GM12878 (cell line): ENCODE data around the gene RTN4. TPM values are rescaled to one million over a fixed set of nuclear protein-coding genes. Genes with fewer than 3 reads are reported as not detected.

Source experiments
- ATAC-seq: fragments of 200-7000 bp; cut with Tn5 transposase; 3 replicates; pipeline ENCODE4 v1.9.1; 2020; ENCODE audit warnings: mild to moderate bottlenecking, moderate library complexity
- BruUV-seq: library from RNA; stranded (reverse); fragments of 400-500 nt; replicated peaks from 2 replicates; lab custom pipeline; 2021; lab: Mats Ljungman, UMichigan
- CTCF ChIA-PET: fragments of 300-600 bp; sonication (Branson Sonifier 250); formaldehyde crosslinking; extraction: SDS; loops from one replicate; lab custom pipeline; 2021; ENCODE audit warnings: inconsistent platforms; lab: Yijun Ruan, JAX
- POLR2A ChIA-PET: fragments of 350-600 bp; formaldehyde crosslinking; extraction: SDS; loops from one replicate; lab custom pipeline; 2021; ENCODE audit warnings: inconsistent platforms; lab: Charles Lee
- RAD21 ChIA-PET: fragments of 300-600 bp; sonication (Branson Sonifier 250); formaldehyde crosslinking; loops from one replicate; lab custom pipeline; 2023; ENCODE audit warnings: antibody characterized with exemption; ENCODE audit not compliant: unreplicated experiment; lab: Charles Lee
- SMC1A ChIA-PET: fragments of 300-600 bp; sonication (Branson Sonifier 250); formaldehyde crosslinking; loops from one replicate; lab custom pipeline; 2023; ENCODE audit not compliant: unreplicated experiment, uncharacterized antibody; lab: Charles Lee
- DNase-seq: peaks from one replicate; pipeline ENCODE4 v3.0.0-alpha.2; 2011; ENCODE audit warnings: low read depth, low spot score
- FAIRE-seq: peaks from 3 replicates; lab custom pipeline; 2011; peaks lifted over from hg19 to GRCh38; lab: Jason Lieb, UNC
- H2AFZ ChIP-seq: 2 replicates; pipeline ENCODE4 v1.6.0; 2011; ENCODE audit warnings: low read depth, low read length, control low read depth; ENCODE audit not compliant: control insufficient read depth
- H3K27ac ChIP-seq: 2 replicates; pipeline ENCODE4 v1.5.1; 2011; ENCODE audit warnings: control low read depth; ENCODE audit not compliant: control insufficient read depth, insufficient read depth
- H3K27me3 ChIP-seq, 2 experiments: replicated peaks in 1 of 2; 2 replicates each; pipeline versions ENCODE4 v1.6.0 to v1.6.1; 2011; ENCODE audit warnings: low read length in 1 of 2; ENCODE audit not compliant: control insufficient read depth in 2 of 2, insufficient read depth in 2 of 2
- H3K36me3 ChIP-seq, 2 experiments: 2 replicates each; pipeline ENCODE4 v1.5.1; 2011; ENCODE audit warnings: low read length in 1 of 2; ENCODE audit not compliant: control insufficient read depth in 2 of 2, insufficient read depth in 2 of 2
- H3K4me1 ChIP-seq: 2 replicates; pipeline ENCODE4 v1.6.1; 2011; ENCODE audit warnings: mild to moderate bottlenecking, low read length, moderate library complexity, mixed read lengths; ENCODE audit not compliant: control insufficient read depth, insufficient read depth
- H3K4me2 ChIP-seq: 2 replicates; pipeline ENCODE4 v1.6.0; 2011; ENCODE audit warnings: control low read depth; ENCODE audit not compliant: control insufficient read depth, insufficient read depth
- H3K4me3 ChIP-seq: fragments of 200-600 bp; sonication (generic); 2 replicates; pipeline ENCODE4 v1.5.1; 2016
- H3K79me2 ChIP-seq: 2 replicates; pipeline ENCODE4 v1.6.0; 2011; ENCODE audit warnings: low read length; ENCODE audit not compliant: control insufficient read depth, insufficient read depth
- H3K9ac ChIP-seq: 2 replicates; pipeline ENCODE4 v1.8.0; 2011; ENCODE audit warnings: low read length, control low read depth, mixed read lengths; ENCODE audit not compliant: control insufficient read depth, insufficient read depth
- H3K9me3 ChIP-seq: replicated peaks from 3 replicates; pipeline ENCODE4 v1.5.1; 2011; ENCODE audit warnings: mild to moderate bottlenecking, low read length; ENCODE audit not compliant: control insufficient read depth, insufficient read depth
- H4K20me1 ChIP-seq: 2 replicates; pipeline ENCODE4 v1.6.0; 2011; ENCODE audit not compliant: control insufficient read depth, insufficient read depth
- ATF7 ChIP-seq: fragments of 450-650 bp; IDR thresholded peaks from 2 replicates; pipeline ENCODE4 v1.6.1; 2016; ENCODE audit warnings: low read depth, mild to moderate bottlenecking
- CEBPB ChIP-seq, 2 experiments: fragments of 150-350 bp in 1 of 2; IDR thresholded peaks; 2 replicates each; pipeline ENCODE4 v1.6.1; 2012 to 2014; ENCODE audit warnings: low read depth in 2 of 2, low read length in 2 of 2, borderline replicate concordance in 1 of 2, inconsistent platforms in 1 of 2
- CHD2 ChIP-seq: IDR thresholded peaks from 2 replicates; pipeline ENCODE4 v1.6.1; 2011; ENCODE audit warnings: low read depth, low read length, improper control_type of control experiment, borderline replicate concordance
- CTCF ChIP-seq, 3 experiments: IDR thresholded peaks in 2 of 3; conservative IDR thresholded peaks in 1 of 3; 2 replicates each; pipeline ENCODE4 v1.5.1; 2011; ENCODE audit warnings: low read depth in 3 of 3, low read length in 3 of 3, mild to moderate bottlenecking in 3 of 3, control low read depth in 2 of 3, moderate library complexity in 2 of 3, inconsistent platforms in 1 of 3, mixed read lengths in 1 of 3; ENCODE audit not compliant: control insufficient read depth in 2 of 3, insufficient read depth in 1 of 3; ENCODE audit errors: extremely low read depth in 1 of 3
- E4F1 ChIP-seq: fragments of 450-650 bp; IDR thresholded peaks from 2 replicates; pipeline ENCODE4 v1.6.1; 2018; ENCODE audit warnings: borderline replicate concordance, mild to moderate bottlenecking; ENCODE audit not compliant: partially characterized antibody
- EP300 ChIP-seq, 2 experiments: fragments of 150-350 bp in 1 of 2; IDR thresholded peaks; 2 replicates each; pipeline ENCODE4 v1.6.1; 2011 to 2012; ENCODE audit warnings: low read depth in 2 of 2, low read length in 2 of 2, borderline replicate concordance in 1 of 2, improper control_type of control experiment in 1 of 2, inconsistent platforms in 1 of 2; ENCODE audit not compliant: control insufficient read depth in 1 of 2
- NFXL1 ChIP-seq: fragments of 450-650 bp; IDR thresholded peaks from 2 replicates; pipeline ENCODE4 v1.6.1; 2017; ENCODE audit warnings: antibody characterized with exemption, mild to moderate bottlenecking, borderline replicate concordance
- RBBP5 ChIP-seq: fragments of 200-600 bp; sonication (generic); conservative IDR thresholded peaks from 2 replicates; pipeline ENCODE4 v1.6.1; 2016
- RFX5 ChIP-seq: IDR thresholded peaks from 2 replicates; pipeline ENCODE4 v1.6.1; 2011; ENCODE audit warnings: low read depth, low read length, improper control_type of control experiment
- TCF7 ChIP-seq: IDR thresholded peaks from 2 replicates; pipeline ENCODE4 v1.6.1; 2014; ENCODE audit warnings: antibody characterized with exemption, borderline replicate concordance
- WGBS: methylation state at CpG from one replicate; pipeline ENCODE4 v1.1.6; 2016; ENCODE audit warnings: low lambda C conversion rate; ENCODE audit not compliant: insufficient replicate concordance, insufficient coverage; ENCODE audit errors: missing lambda C conversion rate; 5-methylcytosine and 5-hydroxymethylcytosine counted together
- in situ Hi-C: fragments of 300-500 bp; cut with MboI; formaldehyde crosslinking; loops from 9 replicates; pipeline ENCODE4 v1.14.3; 2018; ENCODE audit warnings: mixed read lengths
- intact Hi-C: fragments of 100-400 bp; cut with micrococcal nuclease; formaldehyde crosslinking; loops from one replicate; pipeline ENCODE4 v1.14.2; 2022; ENCODE audit not compliant: unreplicated experiment
- polyA plus RNA-seq, 11 experiments: library from polyadenylated mRNA; depleted of rRNA in 4 of 11; unstranded in 6 of 11; stranded (reverse) in 5 of 11; fragments of >200 nt; fragmentation: Nextera tagmentation in 4 of 11; fragmentation: Illumina TruSeq in 1 of 11; extraction: Ambion mirVana in 4 of 11; extraction: Trizol in 1 of 11; gene quantifications; 1 replicate in 1 of 11; 2 replicates in 10 of 11; pipeline versions ENCODE4 v1.2.1 to v1.2.3, GENCODE V29; 2011 to 2016; ENCODE audit warnings: inconsistent platforms in 2 of 11, missing spikeins in 2 of 11, low read depth in 1 of 11
- total RNA-seq, 4 experiments: library from RNA; depleted of rRNA in 3 of 4; stranded (reverse); fragments of >200 nt in 3 of 4; fragmentation: Illumina TruSeq in 1 of 4; extraction: Trizol in 1 of 4; gene quantifications; 2 replicates each; pipeline versions ENCODE4 v1.2.1 to v1.2.3, GENCODE V29; 2013 to 2021

RTN4 gene
- total and polyA plus RNA-seq, 10 of the 15 experiments (the other 5 are each of a cell fraction or from before 2014, with no cell fraction given): 56.0 to 133 (median 83.3) TPM

DNA sequence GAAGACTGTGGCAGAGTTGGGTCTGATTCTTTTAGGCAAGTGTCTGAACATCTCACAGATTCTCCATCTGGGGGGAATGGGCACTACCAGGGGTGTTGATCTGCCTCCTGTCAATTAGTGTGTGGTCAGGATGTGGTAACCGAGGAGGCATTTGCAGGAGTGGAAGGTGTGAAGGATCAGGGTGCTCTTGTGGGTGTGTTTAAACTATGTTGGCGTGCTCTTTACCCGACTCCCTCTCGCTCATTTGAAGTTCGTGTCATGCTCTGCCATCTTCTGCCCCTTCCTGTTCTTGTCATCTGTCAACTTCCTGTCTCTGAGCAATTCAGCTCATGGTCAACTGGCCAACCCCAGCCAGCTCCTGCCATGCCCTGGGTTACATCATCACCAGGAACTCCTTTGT, 107.9 kb downstream of the RTN4 start:
- H3K4me3 ChIP-seq: no peak overlapping the region
- no peak overlapping the region for H3K27ac ChIP-seq
- CTCF ChIA-PET: interaction anchor here (1.2 kb wide), 1 partner anchor 71 kb away, joined by 3 read pairs; no protein-coding TSS in a partner anchor
- no peaks in the 10 kb centered on the region; the same call in 1 of the 3 replicates for H3K9me3 ChIP-seq
- no peak for TF ChIP-seq NFXL1
- TF ChIP-seq ATF7: no peak
- no peak for TF ChIP-seq RFX5
- TF ChIP-seq RBBP5: no peak
- no peak for TF ChIP-seq EP300 (IDR thresholded peaks at IDR 0.05; ENCODE audit: borderline replicate concordance in 1 of 2, control insufficient read depth in 1 of 2, low read depth in 2 of 2, low read length in 2 of 2)
- TF ChIP-seq, all 136 proteins: peak for 0
- SMC1A ChIA-PET: interaction anchor here (1.3 kb wide), 1 partner anchor 236 kb away, joined by 3 read pairs; no protein-coding TSS in a partner anchor
- Histone ChIP-seq H4K20me1 (no peaks in the 10 kb centered on the region), H3K9ac (no peak overlapping the region), H3K4me2 (no peak overlapping the region), H3K36me3 (no peaks in the 10 kb centered on the region), H3K27me3 (no peaks in the 10 kb centered on the region), H3K79me2 (no peaks in the 10 kb centered on the region), H3K4me1 (peaks cover 7% of the 10 kb centered on the region), H2AFZ (no peak overlapping the region)
- intact Hi-C loops (no loop called here), in situ Hi-C loops (no loop called here)
- POLR2A ChIA-PET: no interaction called here
- BruUV-seq: no TSS peak
- ATAC-seq: no peak
- FAIRE-seq: no peak
- RAD21 ChIA-PET: no interaction called here
- no peak for DNase-seq
- WGBS: 64% methylated on average over 5 of the region's 5 CpGs

DNA sequence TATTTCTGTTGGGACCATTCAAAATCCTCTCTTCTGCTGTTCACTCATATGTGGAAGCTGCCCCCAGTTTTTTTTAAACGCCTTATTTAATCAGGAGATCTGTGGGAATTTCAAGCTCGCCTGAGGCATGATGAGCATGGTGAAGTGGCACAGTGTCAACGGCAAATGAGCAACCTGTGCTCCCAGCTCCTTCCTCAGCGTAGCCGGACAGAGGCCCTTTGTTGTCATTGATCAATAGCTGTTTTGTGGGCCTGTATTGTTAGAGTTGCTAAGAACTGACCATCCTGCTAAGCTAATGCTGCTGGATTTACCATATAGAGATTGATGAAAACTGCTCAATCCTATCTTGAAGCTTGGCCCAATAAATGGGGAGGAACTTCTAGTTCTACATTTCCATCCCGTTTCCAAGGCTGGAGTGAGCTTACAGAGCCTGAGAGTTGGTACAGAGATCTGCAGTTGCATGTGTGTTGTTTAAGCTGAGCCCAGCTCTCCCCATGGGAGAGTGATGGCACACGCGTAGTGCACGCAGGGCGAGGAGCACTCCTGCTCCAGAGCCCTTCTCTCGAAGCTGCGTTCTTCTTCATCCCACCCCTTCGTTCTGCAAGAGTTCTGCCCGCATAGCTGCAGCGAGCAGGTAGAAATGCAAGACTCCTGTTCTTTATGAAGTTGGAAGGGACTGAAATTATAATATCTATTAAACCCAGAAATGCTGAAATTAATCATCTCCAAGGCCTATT, 108.8 kb downstream of the RTN4 start:
- ATAC-seq (no peak), DNase-seq (no peak), FAIRE-seq (no peak)
- BruUV-seq: no TSS peak
- intact Hi-C loops: no loop called here
- H3K4me3 ChIP-seq: no peak overlapping the region
- H3K79me2 ChIP-seq: no peaks in the 10 kb centered on the region
- H3K4me2 ChIP-seq: no peak overlapping the region
- H3K9ac ChIP-seq: no peak overlapping the region
- H3K9me3 ChIP-seq: peaks cover 1% of the 10 kb centered on the region; the same call in 2 of the 3 replicates
- no peaks in the 10 kb centered on the region for H4K20me1 ChIP-seq
- peaks cover 7% of the 10 kb centered on the region for H3K4me1 ChIP-seq
- in situ Hi-C loops: no loop called here
- no peak overlapping the region for H3K27ac ChIP-seq
- POLR2A ChIA-PET: no interaction called here
- SMC1A ChIA-PET: interaction anchor here (1.3 kb wide), 1 partner anchor 236 kb away, joined by 3 read pairs; no protein-coding TSS in a partner anchor
- RAD21 ChIA-PET: interaction anchor here (1.0 kb wide), 1 partner anchor 22 kb away, joined by 3 read pairs; no protein-coding TSS in a partner anchor
- H3K27me3 ChIP-seq: no peaks in the 10 kb centered on the region
- CTCF ChIA-PET: interaction anchor here (1.2 kb wide), 1 partner anchor 72 kb away, joined by 3 read pairs; no protein-coding TSS in a partner anchor
- H3K36me3 ChIP-seq: no peaks in the 10 kb centered on the region
- WGBS: 79% methylated on average over 15 of the region's 15 CpGs
- no peak overlapping the region for H2AFZ ChIP-seq
- no peak for TF ChIP-seq E4F1
- no peak for TF ChIP-seq CEBPB (IDR thresholded peaks at IDR 0.05; ENCODE audit: borderline replicate concordance in 1 of 2, low read depth in 2 of 2, low read length in 2 of 2)
- no peak for TF ChIP-seq CTCF (IDR thresholded peaks at IDR 0.05 in 2 of 3, conservative IDR thresholded peaks at IDR 0.05 in 1 of 3; ENCODE audit: control insufficient read depth in 2 of 3, extremely low read depth in 1 of 3, insufficient read depth in 1 of 3, low read depth in 3 of 3, low read length in 3 of 3)
- no peak for TF ChIP-seq TCF7
- no peak for TF ChIP-seq CHD2
